GM19397 (cell line): ENCODE data around the gene MAGI2.

Source experiments
- ATAC-seq: cut with Tn5 transposase; IDR thresholded peaks from one replicate; pipeline ENCODE4 v1.9.1; 2021; ENCODE audit warnings: mild to moderate bottlenecking, moderate library complexity; ENCODE audit not compliant: unreplicated experiment

MAGI2 gene

DNA sequence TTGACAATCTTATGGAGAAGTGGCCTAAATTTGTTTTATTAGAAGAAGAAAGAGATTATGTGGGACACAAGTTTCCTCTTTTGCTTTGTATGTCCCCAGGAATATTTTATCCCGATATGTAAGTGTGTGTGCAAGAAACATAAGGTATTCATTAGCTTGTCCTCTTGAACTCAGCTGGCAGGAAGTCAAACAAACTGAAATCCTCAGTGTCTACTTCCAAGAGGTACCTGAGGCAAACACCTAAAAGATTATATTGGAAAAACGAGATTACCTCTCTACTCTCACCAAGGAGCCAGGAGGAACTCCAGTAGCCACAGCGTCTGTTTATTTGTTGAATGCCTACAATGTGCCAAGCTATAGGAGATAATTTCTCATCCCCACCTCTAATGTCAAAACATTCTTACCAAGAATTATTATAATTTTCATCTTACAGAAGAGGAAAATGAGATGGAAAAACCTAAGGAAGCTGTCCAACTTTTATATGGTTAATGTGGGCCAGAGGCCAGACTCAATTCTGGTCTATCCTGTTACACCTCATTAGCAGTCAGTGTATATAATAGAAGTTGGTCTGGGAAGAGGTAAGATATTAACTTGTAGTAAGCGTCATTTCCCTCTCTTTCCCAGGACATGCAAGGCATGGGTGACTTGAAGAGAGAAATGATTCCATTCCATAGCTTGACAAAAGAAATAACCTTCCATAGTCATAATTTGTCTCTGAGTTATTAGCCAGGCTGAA, 692.7 kb downstream of the MAGI2 start:
- ATAC-seq = no peak

- no peak for ATAC-seq
Measured at GRCh38 chr7:78752554-78752953, 700.9 kb downstream of the MAGI2 start.

GRCh38 chr7:78751253-78751652, 702.2 kb downstream of the MAGI2 start:
- no peak for ATAC-seq

DNA sequence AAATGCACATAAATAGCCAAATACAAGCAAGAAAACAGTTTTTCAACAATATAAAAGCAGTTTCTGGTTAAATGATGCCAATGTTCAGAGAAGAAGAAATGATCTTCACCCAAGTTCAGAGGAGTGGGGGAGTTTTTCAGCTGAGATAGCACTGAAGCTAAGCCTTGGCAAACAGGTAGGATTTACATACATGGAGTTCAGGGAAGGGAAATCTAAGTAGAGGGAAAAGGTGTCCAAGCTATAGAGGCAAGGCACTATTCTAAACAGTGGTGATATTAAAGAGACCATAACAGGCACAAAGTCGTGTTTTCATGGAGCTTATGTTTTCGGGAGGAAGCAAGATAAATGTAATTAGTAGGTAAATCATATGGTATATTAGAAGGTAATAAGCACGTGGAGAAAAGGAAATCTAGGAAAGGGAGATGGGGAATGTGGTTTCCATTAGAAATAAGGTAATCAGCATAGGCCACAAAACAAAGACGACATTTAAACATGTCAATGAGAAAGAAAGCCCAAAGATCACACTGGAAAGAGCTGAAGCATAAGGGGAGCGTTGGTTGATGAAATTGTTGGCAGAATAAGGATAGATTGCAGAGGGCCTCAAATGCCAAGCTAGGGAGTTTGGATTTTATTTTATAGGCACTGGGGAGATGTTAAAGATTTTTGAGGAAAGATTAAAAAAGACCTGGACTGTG, 704.3 kb downstream of the MAGI2 start:
- ATAC-seq = no peak

DNA sequence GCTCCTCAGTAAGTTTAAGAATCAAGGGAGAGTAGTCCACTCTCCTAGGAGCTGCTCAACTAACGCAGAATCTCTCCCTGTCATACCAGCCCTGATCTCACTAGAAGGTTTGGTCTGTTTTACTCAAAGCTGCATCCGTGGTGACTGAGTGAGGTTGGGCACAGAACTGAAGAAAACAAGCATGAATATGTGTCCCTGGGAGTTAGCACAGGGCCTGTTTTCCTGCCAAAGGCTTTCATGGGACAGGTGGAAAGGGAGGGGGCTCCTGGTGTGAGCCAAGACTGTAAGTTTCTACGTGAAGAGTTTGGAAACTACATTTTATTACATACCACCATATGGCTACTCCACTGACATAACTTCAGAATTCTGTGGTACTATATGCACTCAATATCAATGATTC, 705.9 kb downstream of the MAGI2 start:
- ATAC-seq = no peak

DNA sequence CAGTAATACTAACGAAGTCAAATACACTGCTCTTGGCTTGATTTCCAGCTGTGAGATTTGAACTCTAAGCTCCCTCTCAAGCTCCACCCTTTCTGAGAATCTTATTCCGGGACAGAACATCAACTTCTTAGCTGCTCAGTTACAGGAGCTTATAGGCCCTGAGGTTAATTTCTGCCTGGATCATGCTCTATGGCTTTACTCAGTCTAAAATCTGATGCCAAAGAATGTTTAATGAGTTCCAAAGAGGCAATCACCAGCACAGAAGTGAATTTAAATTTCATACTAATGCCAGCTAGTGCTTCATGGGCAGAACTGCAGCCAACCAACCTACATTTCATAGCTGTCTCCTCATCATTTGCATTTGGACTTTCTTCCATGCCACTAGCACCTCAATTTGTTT, 707.2 kb downstream of the MAGI2 start:
- no peak for ATAC-seq

- ATAC-seq = no peak
Measured at GRCh38 chr7:78742694-78743093, 710.8 kb downstream of the MAGI2 start.

GRCh38 chr7:78736548-78736947, 716.9 kb downstream of the MAGI2 start:
- ATAC-seq = no peak

DNA sequence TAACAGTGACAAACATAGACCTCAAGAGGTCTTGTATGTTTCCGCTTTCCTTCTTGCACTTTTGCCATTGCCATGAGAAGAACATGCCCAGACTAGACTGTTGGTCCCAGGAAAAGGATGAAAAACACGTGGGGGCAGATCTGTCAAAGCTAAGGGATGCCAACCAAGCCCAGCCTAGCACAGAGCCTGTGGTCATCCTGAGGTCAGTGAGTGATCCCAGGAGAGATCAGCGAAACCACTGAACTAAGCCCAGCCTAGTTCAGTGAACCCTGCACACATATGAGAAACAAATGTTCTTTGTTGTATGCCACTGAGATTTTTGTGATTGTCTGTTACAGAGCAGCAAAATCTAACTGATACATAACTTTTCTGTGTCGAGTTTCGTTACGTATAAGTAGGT, 718.8 kb downstream of the MAGI2 start:
- peak; percentile 57 for ATAC-seq

DNA sequence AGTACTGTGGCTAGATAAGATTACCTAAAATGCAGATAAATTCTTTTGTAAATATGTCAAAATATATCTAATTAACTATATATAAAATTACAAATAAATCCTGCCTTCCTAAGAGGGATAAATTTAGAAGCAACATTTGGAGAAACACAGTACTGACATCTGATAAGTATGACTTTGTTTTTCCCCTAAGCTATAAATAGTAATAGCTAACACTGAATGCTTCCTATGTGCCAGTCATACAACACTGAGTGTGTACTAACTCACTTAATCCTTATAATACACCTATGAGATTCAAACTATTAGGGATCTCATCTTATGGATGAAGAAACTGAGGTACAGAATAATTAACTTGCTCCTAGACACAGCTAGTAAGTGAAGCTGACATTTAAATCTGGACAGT, 733.4 kb downstream of the MAGI2 start:
- ATAC-seq = no peak

DNA sequence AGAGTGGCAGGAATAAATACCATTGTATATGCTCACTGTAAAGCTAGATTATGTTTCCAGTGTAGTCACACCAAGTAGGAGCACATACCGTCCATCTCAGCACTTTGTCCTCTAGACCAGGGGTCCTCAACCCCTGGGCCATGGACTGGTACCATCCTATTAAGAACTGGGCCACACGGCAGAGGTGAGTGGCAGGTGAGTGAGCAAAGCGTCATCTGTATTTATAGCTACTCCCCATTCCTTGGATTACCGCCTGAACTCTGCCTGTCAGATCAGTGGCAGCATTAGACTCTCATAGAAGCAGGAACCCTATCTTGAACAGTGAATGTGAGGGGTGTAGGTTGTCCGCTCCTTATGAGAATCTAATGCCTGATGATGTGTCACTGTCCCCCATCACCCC, 735.3 kb downstream of the MAGI2 start:
- ATAC-seq = no peak

GRCh38 chr7:78716876-78717275, 736.6 kb downstream of the MAGI2 start:
- no peak for ATAC-seq

DNA sequence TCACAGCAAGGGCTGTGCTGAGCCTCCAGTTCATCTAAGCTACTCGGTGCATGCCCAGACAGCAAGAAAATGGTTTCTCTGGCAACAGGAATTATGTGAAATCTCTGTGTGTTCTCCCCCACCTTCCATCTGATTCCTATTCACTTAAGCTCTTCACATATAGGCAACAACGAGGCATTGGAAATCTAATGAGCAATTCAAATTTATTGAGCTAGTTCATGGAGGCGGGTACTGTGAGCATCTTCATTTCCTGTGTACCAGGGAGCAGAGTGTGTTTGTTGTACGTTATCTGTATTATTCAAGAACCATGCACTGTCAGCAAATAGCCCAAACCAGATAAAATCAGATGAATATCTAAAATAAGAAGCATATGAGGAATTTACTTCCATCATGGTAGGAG, 739.1 kb downstream of the MAGI2 start:
- ATAC-seq = no peak

GRCh38 chr7:78712111-78712510, 741.4 kb downstream of the MAGI2 start:
- ATAC-seq = no peak

DNA sequence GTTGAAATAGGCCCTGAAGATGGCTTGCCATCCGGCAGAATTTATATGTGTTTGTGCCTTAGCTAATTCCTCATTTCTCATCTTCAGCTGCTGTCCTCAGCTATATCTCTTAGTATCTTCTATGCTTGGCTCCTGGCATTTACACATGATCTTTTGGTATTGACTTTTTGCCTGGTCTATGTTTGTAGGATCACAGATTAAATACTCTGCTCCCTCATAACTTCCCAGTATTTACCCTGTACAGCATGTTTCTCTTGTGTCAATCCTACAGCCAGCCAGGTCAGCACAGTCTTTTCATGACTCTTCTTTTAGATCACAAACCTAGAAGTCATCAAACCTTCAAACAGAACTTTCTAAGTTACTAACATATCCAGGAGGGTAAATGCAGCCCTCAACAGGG, 743.8 kb downstream of the MAGI2 start:
- ATAC-seq = no peak

DNA sequence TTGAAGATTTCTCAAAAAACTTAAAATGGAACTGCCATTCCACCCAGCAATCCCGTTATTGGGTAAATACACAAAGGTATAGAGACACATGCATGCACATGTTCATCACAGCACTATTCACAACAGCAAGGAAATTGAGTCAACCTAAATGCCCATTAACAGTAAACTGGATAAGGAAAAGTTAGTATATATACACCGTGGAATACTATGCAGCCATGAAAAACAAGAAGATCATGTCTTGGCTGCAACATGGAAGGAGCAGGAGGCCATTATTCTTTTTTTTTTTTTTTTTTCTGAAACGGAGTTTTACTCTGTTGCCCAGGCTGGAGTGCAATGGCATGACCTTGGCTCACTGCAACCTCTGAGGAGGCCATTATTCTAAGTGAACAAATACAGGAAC, 749.0 kb downstream of the MAGI2 start:
- ATAC-seq = no peak

DNA sequence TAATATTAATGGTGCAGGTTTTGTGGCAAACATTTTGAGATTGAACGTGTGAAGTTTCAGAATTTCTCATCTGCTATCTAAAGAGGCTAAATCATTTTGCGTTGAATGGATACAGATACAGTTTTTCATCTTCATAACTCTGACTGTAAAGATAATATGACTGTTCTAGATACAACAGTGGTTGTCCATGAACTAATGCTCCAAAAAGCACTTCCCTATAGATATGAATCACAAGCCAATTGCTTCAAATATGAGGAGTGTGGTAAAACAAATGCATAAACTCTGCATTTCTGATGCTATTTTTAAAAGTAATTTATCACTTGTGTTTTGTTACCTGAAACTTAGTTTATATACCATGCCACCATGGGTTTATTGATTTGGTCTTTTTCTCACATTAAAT, 750.1 kb downstream of the MAGI2 start:
- ATAC-seq = no peak

GRCh38 chr7:78702770-78703169, 750.7 kb downstream of the MAGI2 start:
- ATAC-seq = no peak

DNA sequence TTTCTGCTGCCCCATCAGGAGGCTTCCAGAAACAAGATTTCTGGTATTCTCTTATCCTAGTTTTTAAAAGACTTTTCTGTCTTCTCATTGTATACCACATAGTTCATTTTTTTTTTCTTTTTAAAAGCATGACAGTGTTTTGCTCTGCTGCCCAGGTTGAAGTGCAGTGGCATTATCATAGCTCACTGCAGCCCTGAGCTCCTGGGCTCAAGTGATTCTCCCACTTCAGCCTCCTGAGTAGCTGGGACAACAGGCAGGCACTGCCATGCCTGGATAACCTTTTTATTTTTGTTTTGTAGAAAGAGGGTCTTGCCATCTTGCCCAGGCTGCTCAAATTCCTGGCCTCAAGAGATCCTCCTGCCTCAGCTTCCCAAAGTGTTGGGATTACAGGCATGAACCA, 757.6 kb downstream of the MAGI2 start:
- no peak for ATAC-seq

DNA sequence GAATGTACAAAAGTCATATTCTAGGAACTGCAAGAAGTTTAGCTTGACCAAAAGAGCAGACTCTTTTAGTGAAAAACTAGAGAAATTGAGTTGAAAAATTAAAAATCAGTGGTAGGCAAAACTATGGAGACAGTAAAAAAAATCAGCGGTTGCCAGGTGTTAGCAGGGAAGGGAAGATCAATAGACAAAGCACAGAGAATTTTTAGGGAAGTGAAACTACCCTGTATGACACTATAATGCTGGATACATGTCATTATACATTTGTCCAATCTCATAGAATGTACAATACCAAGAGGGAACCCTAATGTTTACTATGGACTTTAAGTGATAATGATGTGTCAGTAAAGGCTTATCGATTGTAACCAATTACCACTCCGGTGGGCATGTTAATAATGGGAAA, 761.9 kb downstream of the MAGI2 start:
- ATAC-seq = no peak

- ATAC-seq = no peak
Measured at GRCh38 chr7:78690174-78690573, 763.3 kb downstream of the MAGI2 start.

DNA sequence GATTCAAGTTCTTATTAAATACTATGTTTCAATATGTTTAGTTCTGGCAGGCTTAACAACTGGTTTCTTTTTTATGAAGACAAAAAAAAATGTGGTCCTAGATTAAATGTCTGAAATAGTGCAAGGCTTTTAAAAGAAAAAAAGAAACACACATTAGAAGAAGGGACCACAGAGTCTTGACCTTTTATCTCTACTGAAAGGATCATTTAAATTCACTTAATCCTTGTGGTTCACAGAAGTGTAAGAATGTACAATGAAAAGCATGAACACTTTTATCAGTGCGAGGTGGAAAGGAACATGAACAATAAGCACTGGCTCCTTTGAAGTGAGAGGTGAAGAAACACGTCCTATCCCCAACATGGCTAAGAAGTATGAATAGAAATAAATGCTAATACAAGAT, 765.1 kb downstream of the MAGI2 start:
- ATAC-seq = no peak

DNA sequence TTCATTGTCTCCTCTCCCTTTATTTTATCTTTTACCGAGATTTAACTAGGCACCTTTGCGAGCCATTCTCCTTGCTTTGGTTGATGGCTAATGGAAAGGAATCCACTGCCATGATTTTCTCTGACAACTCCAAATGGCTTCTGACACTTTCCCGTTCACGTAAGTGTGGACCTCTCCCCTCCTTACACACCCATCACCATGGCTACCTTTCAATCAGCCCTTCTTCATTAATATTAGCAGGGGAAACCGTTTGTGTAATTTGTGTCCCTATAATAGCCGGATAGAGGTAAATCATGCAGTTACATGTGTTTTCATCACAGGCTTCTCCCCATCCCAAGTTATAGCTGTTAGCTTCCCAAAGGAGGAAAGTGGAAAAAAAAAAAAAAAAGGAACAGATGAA, 767.3 kb downstream of the MAGI2 start:
- ATAC-seq = no peak
